B cell (primary cell): ENCODE results near the gene TMED1. TPM values are rescaled to one million over a fixed set of nuclear protein-coding genes. Genes with fewer than 3 reads are reported as not detected.

ENCODE experiments used
- ATAC-seq: fragments of 200-7000 bp; cut with Tn5 transposase; one replicate; pipeline ENCODE4 v1.10.0; 2021; ENCODE audit warnings: low read depth, mild to moderate bottlenecking, moderate number of reproducible peaks, moderate library complexity
- CTCF ChIA-PET: fragments of 350-600 bp; sonication (Branson Sonifier 250); formaldehyde crosslinking; loops from one replicate; lab custom pipeline; 2021; ENCODE audit warnings: antibody characterized with exemption, inconsistent platforms; lab: Charles Lee
- POLR2A ChIA-PET: fragments of 350-600 bp; sonication (Branson Sonifier 250); formaldehyde crosslinking; loops from one replicate; lab custom pipeline; 2021; ENCODE audit warnings: antibody characterized with exemption; lab: Charles Lee
- DNase-seq: peaks from one replicate; pipeline ENCODE4 v3.0.0; 2013
- H2AFZ ChIP-seq: 2 replicates; pipeline ENCODE4 v1.6.1; 2012; ENCODE audit warnings: mild to moderate bottlenecking, low read depth, low read length; ENCODE audit not compliant: insufficient read depth, poor library complexity, severe bottlenecking
- H3K27ac ChIP-seq, 2 donors: 1 replicate in 1 of 2; 2 replicates in 1 of 2; pipeline ENCODE4 v1.5.1; 2012 to 2013; ENCODE audit warnings: low read length in 2 of 2, mild to moderate bottlenecking in 2 of 2, moderate library complexity in 1 of 2
- H3K27me3 ChIP-seq, 4 experiments: fragments of 200-600 bp in 1 of 4; sonication (generic) in 1 of 4; replicated peaks in 1 of 4; 1 replicate in 2 of 4; 2 replicates in 2 of 4; pipeline versions ENCODE4 v1.6.1 to v1.7.0; 2013 to 2016; ENCODE audit warnings: low read length in 3 of 4, mild to moderate bottlenecking in 2 of 4, mixed read lengths in 1 of 4, moderate library complexity in 1 of 4; ENCODE audit not compliant: insufficient read depth in 4 of 4, control insufficient read depth in 3 of 4; ENCODE audit errors: control extremely low read depth in 1 of 4
- H3K36me3 ChIP-seq, 2 experiments: replicated peaks in 1 of 2; 1 replicate in 1 of 2; 2 replicates in 1 of 2; pipeline versions ENCODE4 v1.6.1 to v1.7.1; 2013; ENCODE audit warnings: low read length in 1 of 2; ENCODE audit not compliant: insufficient read depth in 2 of 2, control insufficient read depth in 1 of 2; ENCODE audit errors: control extremely low read depth in 1 of 2, extremely low read depth in 1 of 2
- H3K4me1 ChIP-seq, 2 donors: fragments of 200-600 bp in 1 of 2; sonication (generic) in 1 of 2; 1 replicate in 1 of 2; 2 replicates in 1 of 2; pipeline versions ENCODE4 v1.5.1 to v1.6.1; 2013 to 2017; ENCODE audit warnings: low read length in 2 of 2; ENCODE audit not compliant: control insufficient read depth in 2 of 2, insufficient read depth in 2 of 2
- H3K4me2 ChIP-seq: replicated peaks from 2 replicates; pipeline ENCODE3; 2012; ENCODE audit warnings: mild to moderate bottlenecking, low read depth, low read length; ENCODE audit not compliant: poor library complexity, severe bottlenecking
- H3K4me3 ChIP-seq, 5 experiments: fragments of 200-600 bp in 1 of 5; sonication (generic) in 1 of 5; 1 replicate in 3 of 5; 2 replicates in 2 of 5; pipeline versions ENCODE4 v1.5.1 to v1.7.0; 2011 to 2016; ENCODE audit warnings: low read length in 4 of 5, mild to moderate bottlenecking in 4 of 5, low read depth in 2 of 5, control low read depth in 1 of 5, moderate library complexity in 1 of 5; ENCODE audit not compliant: insufficient read depth in 1 of 5; ENCODE audit errors: control extremely low read depth in 1 of 5, extremely low read depth in 1 of 5
- H3K79me2 ChIP-seq: fragments of 200-600 bp; sonication (generic); one replicate; pipeline ENCODE4 v1.6.0; 2016; ENCODE audit warnings: low read length; ENCODE audit not compliant: control insufficient read depth, insufficient read depth
- H3K9ac ChIP-seq: fragments of 200-600 bp; sonication (generic); 2 replicates; pipeline ENCODE4 v1.6.1; 2017; ENCODE audit warnings: mild to moderate bottlenecking, low read length, moderate library complexity
- H3K9me3 ChIP-seq, 3 donors: one replicate each; pipeline versions ENCODE4 v1.6.1 to v1.7.1; 2013; ENCODE audit warnings: low read length in 2 of 3; ENCODE audit not compliant: control insufficient read depth in 2 of 3, insufficient read depth in 1 of 3; ENCODE audit errors: control extremely low read depth in 1 of 3
- H4K20me1 ChIP-seq: 2 replicates; pipeline ENCODE4 v1.6.0; 2012; ENCODE audit warnings: mild to moderate bottlenecking, low read length; ENCODE audit not compliant: insufficient read depth, control insufficient read depth, poor library complexity, severe bottlenecking
- H3K27ac Mint-ChIP-seq: one replicate; pipeline ENCODE4 v1.8.0; 2021; ENCODE audit warnings: mixed read lengths
- H3K27me3 Mint-ChIP-seq: one replicate; pipeline ENCODE4 v1.8.0; 2021; ENCODE audit warnings: mixed read lengths
- H3K4me1 Mint-ChIP-seq: one replicate; pipeline ENCODE4 v1.8.0; 2021; ENCODE audit warnings: mixed read lengths
- H3K4me3 Mint-ChIP-seq: one replicate; pipeline ENCODE4 v1.8.0; 2021; ENCODE audit warnings: mixed read lengths
- H3K9me3 Mint-ChIP-seq: one replicate; pipeline ENCODE4 v1.8.0; 2022; ENCODE audit warnings: mixed read lengths; ENCODE audit not compliant: insufficient read depth
- CTCF ChIP-seq: fragments of 200-600 bp; IDR thresholded peaks from one replicate; pipeline ENCODE4 v1.8.0; 2022; ENCODE audit warnings: antibody characterized with exemption, mild to moderate bottlenecking
- EZH2 ChIP-seq: IDR thresholded peaks from 2 replicates; pipeline ENCODE4 v1.6.1; 2012; ENCODE audit warnings: borderline replicate concordance, low read depth, mild to moderate bottlenecking, moderate library complexity, low read length; ENCODE audit not compliant: insufficient read depth, poor library complexity, severe bottlenecking
- WGBS: methylation state at CpG from one replicate; pipeline ENCODE4 v1.1.5; 2013; ENCODE audit warnings: missing lambda C conversion rate; ENCODE audit not compliant: insufficient coverage; 5-methylcytosine and 5-hydroxymethylcytosine counted together
- intact Hi-C: fragments of 100-400 bp; cut with micrococcal nuclease; formaldehyde crosslinking; loops from one replicate; pipeline ENCODE4 v1.10.0; 2022
- polyA plus RNA-seq: library from polyadenylated mRNA; depleted of rRNA; stranded (reverse); fragments of >200 nt; gene quantifications from 2 replicates; pipeline ENCODE4 v1.2.3, GENCODE V29; 2012
- total RNA-seq, 2 donors: library from RNA; stranded (reverse); fragments of 120-200 nt in 1 of 2; gene quantifications; 1 replicate in 1 of 2; 2 replicates in 1 of 2; pipeline versions ENCODE4 v1.2.3 to v1.2.4, GENCODE V29; 2013 to 2022

Gene TMED1
- total and polyA plus RNA-seq, 2 donors (not counting 1 experiment from before 2014, with no cell fraction given): 10.8 to 14.7 TPM

DNA sequence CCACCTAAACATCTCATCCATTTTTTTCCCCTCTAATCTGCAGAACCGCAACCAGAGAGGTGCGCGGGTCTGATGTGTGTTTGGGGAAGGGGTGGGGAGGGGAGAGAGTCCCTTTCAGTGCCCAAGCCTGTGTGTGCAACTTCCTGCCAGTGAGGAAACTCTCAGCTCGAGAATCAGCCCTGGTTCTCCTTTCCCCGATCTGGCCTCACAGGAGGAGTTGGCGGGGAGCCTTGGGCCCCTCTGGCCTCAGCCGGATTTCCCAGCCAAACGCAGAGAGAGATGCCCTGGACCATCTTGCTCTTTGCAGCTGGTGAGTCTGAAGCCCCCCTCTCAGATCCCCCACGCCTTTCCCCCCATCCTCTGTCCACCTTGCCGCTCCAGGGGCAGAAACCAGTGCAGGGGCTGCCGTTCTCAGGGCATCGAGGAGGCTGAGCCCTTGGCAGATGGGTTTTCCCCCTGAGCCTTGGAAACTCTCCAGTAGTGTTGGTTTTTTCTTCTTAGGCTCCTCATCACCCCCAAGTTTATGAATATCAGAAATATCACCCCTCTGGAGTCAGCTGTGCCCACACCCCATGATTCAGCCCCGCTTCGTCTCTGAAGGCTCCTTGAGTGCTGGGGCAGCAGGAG lies 12.3 kb upstream of the TMED1 start, which contains the start of gene C19orf38:
TSS of gene C19orf38 (plus strand) at position 186 of the 627 bp plus-strand sequence. CDS start at position 280, 94 bp downstream.
- POLR2A ChIA-PET: interaction anchor here (0.5 kb wide), 1 partner anchor 259 kb away, joined by 5 read pairs; no protein-coding TSS in a partner anchor
- peak within 1 kb of the TSS in 1 of 5 experiments; percentile 43 for H3K4me3 ChIP-seq
- Mint-ChIP-seq H3K27me3 (peaks cover 12% of the 10 kb centered on the region), H3K27ac (no peak within 1 kb of the TSS), H3K4me3 (no peak within 1 kb of the TSS), H3K4me1 (peaks cover 3% of the 10 kb centered on the region), H3K9me3 (peaks cover 4% of the 10 kb centered on the region)
- H3K79me2 ChIP-seq: no peaks in the 10 kb centered on the region
- CTCF ChIA-PET: interaction anchor here (1.1 to 1.5 kb wide), 2 partner anchors 16 to 23 kb away, joined by 3 to 7 read pairs; no protein-coding TSS in a partner anchor
- 12% methylated on average over 5 of the region's 14 CpGs for WGBS
- no peaks in the 10 kb centered on the region for H4K20me1 ChIP-seq
- H3K27me3 ChIP-seq: peaks cover 0 to 13% (median 0%) of the 10 kb centered on the region in 4 experiments
- no peak within 1 kb of the TSS for H3K27ac ChIP-seq
- no peak for ATAC-seq
- TF ChIP-seq EZH2 (no peak), CTCF (no peak)
- no peaks in the 10 kb centered on the region for H3K36me3 ChIP-seq
- intact Hi-C loops: no loop called here
- H3K9ac ChIP-seq: no peak within 1 kb of the TSS
- H3K4me2 ChIP-seq: peak within 1 kb of the TSS; percentile 4
- peaks cover 4 to 32% (median 11%) of the 10 kb centered on the region in 3 donors for H3K9me3 ChIP-seq
- peak within 1 kb of the TSS; percentile 51 for H2AFZ ChIP-seq
- H3K4me1 ChIP-seq: peaks cover 4 to 5% of the 10 kb centered on the region in 2 donors
- DNase-seq: no peak
